Erythroblast (primary cell): ENCODE measurements around the gene METTL27.

ENCODE experiments used
- GATA1 ChIP-seq: IDR thresholded peaks from 2 replicates; pipeline ENCODE4 v1.6.1; 2011; ENCODE audit warnings: low read depth, mild to moderate bottlenecking, control low read depth, low read length, moderate library complexity
- POLR2A ChIP-seq: IDR thresholded peaks from 2 replicates; pipeline ENCODE4 v1.6.1; 2011; ENCODE audit warnings: mild to moderate bottlenecking, low read length

GRCh38 chr7:73847941-73848723, 5.8 kb upstream of the METTL27 start:
- no peak for TF ChIP-seq POLR2A
- TF ChIP-seq GATA1 = no peak
